CD8-positive, alpha-beta memory T cell (primary cell): Measurements from ENCODE around the gene EFNA5. TPM values are rescaled to one million over a fixed set of nuclear protein-coding genes. Genes with fewer than 3 reads are reported as not detected.
A peak's percentile ranks its signal among the peaks of the same experiment; 100 is the strongest.

ENCODE experiments used
- CTCF ChIA-PET: fragments of 350-600 bp; sonication (Branson Sonifier 250); formaldehyde crosslinking; loops from one replicate; lab custom pipeline; 2021; ENCODE audit warnings: antibody characterized with exemption; lab: Charles Lee
- POLR2A ChIA-PET: fragments of 350-600 bp; sonication (Branson Sonifier 250); formaldehyde crosslinking; loops from one replicate; lab custom pipeline; 2021; ENCODE audit warnings: antibody characterized with exemption; lab: Charles Lee
- DNase-seq, 5 donors: peaks; one replicate each; pipeline versions ENCODE4 v3.0.0 to v3.0.0-alpha.2; 2020 to 2022; ENCODE audit warnings: mixed read lengths in 1 of 5
- H3K27ac ChIP-seq: one replicate; pipeline ENCODE4 v1.7.0; 2013; ENCODE audit warnings: low read depth, mild to moderate bottlenecking, low read length, moderate library complexity
- H3K27me3 ChIP-seq: 2 replicates; pipeline ENCODE4 v1.7.0; 2013; ENCODE audit warnings: low read length, mild to moderate bottlenecking; ENCODE audit not compliant: insufficient read depth, poor library complexity, severe bottlenecking
- H3K36me3 ChIP-seq: 2 replicates; pipeline ENCODE4 v1.7.0; 2013; ENCODE audit warnings: mild to moderate bottlenecking, low read length, moderate library complexity; ENCODE audit not compliant: insufficient read depth
- H3K4me1 ChIP-seq: 2 replicates; pipeline ENCODE4 v1.7.0; 2013; ENCODE audit warnings: mild to moderate bottlenecking, low read length, moderate library complexity; ENCODE audit not compliant: insufficient read depth
- H3K4me3 ChIP-seq: 2 replicates; pipeline ENCODE4 v1.7.0; 2013; ENCODE audit warnings: mild to moderate bottlenecking, low read length
- H3K9me3 ChIP-seq: 2 replicates; pipeline ENCODE4 v1.7.0; 2013; ENCODE audit warnings: mild to moderate bottlenecking, low read length
- H3K27ac Mint-ChIP-seq, 8 donors: one replicate each; pipeline ENCODE4 v1.8.0; 2020 to 2021; ENCODE audit warnings: mixed read lengths in 8 of 8, mild to moderate bottlenecking in 6 of 8, inconsistent platforms in 3 of 8, moderate library complexity in 3 of 8
- H3K27me3 Mint-ChIP-seq, 2 donors: one replicate each; pipeline ENCODE4 v1.8.0; 2020 to 2021; ENCODE audit warnings: mixed read lengths in 2 of 2, mild to moderate bottlenecking in 1 of 2, moderate library complexity in 1 of 2
- H3K36me3 Mint-ChIP-seq, 3 donors: one replicate each; pipeline ENCODE4 v1.8.0; 2020 to 2021; ENCODE audit warnings: mixed read lengths in 3 of 3, inconsistent platforms in 1 of 3, mild to moderate bottlenecking in 1 of 3
- H3K4me1 Mint-ChIP-seq, 3 donors: one replicate each; pipeline ENCODE4 v1.8.0; 2020 to 2021; ENCODE audit warnings: mixed read lengths in 3 of 3, inconsistent platforms in 1 of 3, mild to moderate bottlenecking in 1 of 3
- H3K4me3 Mint-ChIP-seq, 7 donors: one replicate each; pipeline ENCODE4 v1.8.0; 2020 to 2021; ENCODE audit warnings: mixed read lengths in 7 of 7, mild to moderate bottlenecking in 6 of 7, moderate library complexity in 4 of 7, inconsistent platforms in 2 of 7
- H3K9me3 Mint-ChIP-seq, 5 donors: one replicate each; pipeline ENCODE4 v1.8.0; 2020 to 2022; ENCODE audit warnings: mixed read lengths in 5 of 5, mild to moderate bottlenecking in 3 of 5, moderate library complexity in 2 of 5, inconsistent platforms in 1 of 5
- polyA plus RNA-seq: library from polyadenylated mRNA; unstranded; fragments of 300-500 nt; fragmentation: Illumina TruSeq; gene quantifications from one replicate; pipeline ENCODE4 v1.2.3, GENCODE V29; 2021
- total RNA-seq, 2 experiments: library from RNA; stranded (reverse); gene quantifications; one replicate each; pipeline ENCODE4 v1.2.3, GENCODE V29; 2021

EFNA5 gene
- total and polyA plus RNA-seq, 3 experiments from 2014 or later = 0.21 TPM; not detected in 2

DNA sequence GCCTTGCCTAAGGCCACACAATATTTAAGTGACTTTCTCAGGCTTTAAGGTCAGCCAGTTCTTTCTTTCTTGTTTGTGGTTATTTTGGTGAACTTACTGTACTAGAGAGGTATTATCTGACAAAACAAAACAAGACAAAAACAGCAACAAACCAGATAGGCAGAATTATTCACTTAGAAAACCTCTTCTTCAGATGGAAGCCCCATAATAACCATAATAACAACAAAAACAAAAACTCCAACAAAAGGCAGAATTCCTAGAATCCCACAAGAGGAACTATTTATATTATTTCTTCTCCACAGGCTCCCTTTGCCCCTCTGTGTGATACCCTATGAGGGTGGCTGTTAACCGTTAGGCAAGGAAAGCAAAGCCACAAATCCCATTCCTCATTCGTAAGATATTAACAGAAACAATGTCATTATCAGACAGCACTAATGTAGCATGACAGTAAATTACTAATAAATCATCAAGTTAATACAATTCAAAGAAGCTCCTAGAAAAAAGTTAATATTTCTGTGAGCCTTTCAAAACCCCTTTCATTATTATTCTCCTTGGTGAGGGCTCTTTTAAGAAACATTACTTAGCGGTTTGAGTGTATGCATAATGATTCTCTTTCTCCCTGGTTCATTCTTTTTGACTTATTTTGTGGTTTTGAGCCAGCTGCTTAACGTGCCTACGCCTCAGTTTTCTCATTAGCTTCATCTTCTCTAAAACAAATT is 274.9 kb downstream of the EFNA5 start:
- CTCF ChIA-PET = no interaction called here
- Histone ChIP-seq H3K27ac (no peak overlapping the region), H3K27me3 (no peaks in the 10 kb centered on the region), H3K36me3 (no peaks in the 10 kb centered on the region), H3K9me3 (no peaks in the 10 kb centered on the region), H3K4me3 (no peak overlapping the region), H3K4me1 (no peaks in the 10 kb centered on the region)
- no peak for DNase-seq
- Mint-ChIP-seq H3K36me3 (peaks cover 0 to 3% (median 0%) of the 10 kb centered on the region in 3 donors), H3K4me3 (no peak overlapping the region), H3K9me3 (no peaks in the 10 kb centered on the region), H3K27me3 (peaks cover 3 to 4% of the 10 kb centered on the region in 2 donors), H3K4me1 (peaks cover 7 to 14% (median 9%) of the 10 kb centered on the region in 3 donors), H3K27ac (peak overlapping the region in 2 of 8 donors; percentile 10 to 21)
- POLR2A ChIA-PET = no interaction called here

DNA sequence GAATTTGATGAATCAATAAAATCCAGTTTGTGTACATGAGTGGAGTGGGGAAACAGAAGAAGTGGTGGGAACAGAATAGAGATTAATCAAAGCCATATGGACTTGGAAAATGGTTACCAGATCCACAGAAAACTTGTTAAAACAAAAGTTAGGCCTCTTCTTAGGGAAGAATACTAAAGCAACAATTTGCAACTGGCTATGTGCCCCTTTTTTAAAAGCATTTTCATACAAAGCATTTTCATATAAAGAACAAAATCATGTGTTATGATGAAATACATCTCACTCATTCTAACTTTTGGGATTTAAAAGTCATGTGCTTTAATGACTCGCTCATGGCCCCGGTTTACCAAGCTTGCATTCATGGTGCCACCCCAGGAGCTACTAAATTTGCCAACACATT is 276.9 kb downstream of the EFNA5 start:
- Histone ChIP-seq H3K27me3 (no peaks in the 10 kb centered on the region), H3K36me3 (no peaks in the 10 kb centered on the region), H3K4me1 (peaks cover 9% of the 10 kb centered on the region), H3K4me3 (no peak overlapping the region), H3K9me3 (no peaks in the 10 kb centered on the region), H3K27ac (no peak overlapping the region)
- Mint-ChIP-seq H3K27ac (no peak overlapping the region), H3K9me3 (no peaks in the 10 kb centered on the region), H3K27me3 (peaks cover 3 to 4% of the 10 kb centered on the region in 2 donors), H3K36me3 (peaks cover 0 to 3% (median 0%) of the 10 kb centered on the region in 3 donors), H3K4me1 (peaks cover 18 to 25% (median 20%) of the 10 kb centered on the region in 3 donors), H3K4me3 (no peak overlapping the region)
- DNase-seq = no peak
- ChIA-PET CTCF (no interaction called here), POLR2A (no interaction called here)

DNA sequence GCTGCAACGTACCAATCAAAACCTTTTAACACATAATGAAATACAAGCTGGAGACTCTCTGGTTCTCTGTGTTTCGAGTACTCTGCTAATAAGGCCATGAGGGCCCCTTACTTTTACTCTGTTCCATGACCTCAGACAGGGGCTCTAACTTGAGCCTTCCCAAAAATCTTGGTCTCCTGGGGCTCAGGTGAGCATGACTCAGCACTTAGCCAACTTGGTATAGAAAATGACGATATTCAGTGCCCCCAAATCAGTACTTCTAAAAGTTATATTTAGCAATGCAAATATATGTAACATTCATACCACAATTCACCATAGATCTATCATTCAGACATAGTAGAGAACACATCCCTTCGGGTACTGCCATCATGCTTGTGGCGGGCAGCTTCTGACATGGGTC is 278.9 kb downstream of the EFNA5 start:
- Mint-ChIP-seq H3K27me3 (no peaks in the 10 kb centered on the region), H3K9me3 (no peaks in the 10 kb centered on the region), H3K4me3 (no peak overlapping the region), H3K36me3 (no peaks in the 10 kb centered on the region), H3K4me1 (peaks cover 35 to 46% (median 39%) of the 10 kb centered on the region in 3 donors), H3K27ac (no peak overlapping the region)
- no peak for DNase-seq
- no peaks in the 10 kb centered on the region for H3K36me3 ChIP-seq
- no peak overlapping the region for H3K4me3 ChIP-seq
- H3K9me3 ChIP-seq = no peaks in the 10 kb centered on the region
- ChIA-PET POLR2A (no interaction called here), CTCF (interaction anchor here (1.5 to 3.3 kb wide), 2 partner anchors 12 to 180 kb away, joined by 3 to 13 read pairs; no protein-coding TSS in a partner anchor)
- no peaks in the 10 kb centered on the region for H3K27me3 ChIP-seq
- peaks cover 18% of the 10 kb centered on the region for H3K4me1 ChIP-seq
- H3K27ac ChIP-seq = no peak overlapping the region

GRCh38 chr5:107389775-107390148 is 281.0 kb downstream of the EFNA5 start:
- no peaks in the 10 kb centered on the region for H3K9me3 Mint-ChIP-seq
- H3K4me3 Mint-ChIP-seq = no peak overlapping the region
- no peaks in the 10 kb centered on the region for H3K36me3 Mint-ChIP-seq
- no peak overlapping the region for H3K27ac Mint-ChIP-seq
- peaks cover 30 to 33% (median 31%) of the 10 kb centered on the region in 3 donors for H3K4me1 Mint-ChIP-seq
- Histone ChIP-seq H3K27me3 (no peaks in the 10 kb centered on the region), H3K36me3 (no peaks in the 10 kb centered on the region), H3K4me1 (peaks cover 18% of the 10 kb centered on the region), H3K27ac (no peak overlapping the region), H3K4me3 (no peak overlapping the region), H3K9me3 (no peaks in the 10 kb centered on the region)
- DNase-seq = no peak
- CTCF ChIA-PET = interaction anchor here (3.3 kb wide), 1 partner anchor 182 kb away, joined by 13 read pairs; no protein-coding TSS in a partner anchor
- POLR2A ChIA-PET = no interaction called here
- H3K27me3 Mint-ChIP-seq = no peaks in the 10 kb centered on the region

DNA sequence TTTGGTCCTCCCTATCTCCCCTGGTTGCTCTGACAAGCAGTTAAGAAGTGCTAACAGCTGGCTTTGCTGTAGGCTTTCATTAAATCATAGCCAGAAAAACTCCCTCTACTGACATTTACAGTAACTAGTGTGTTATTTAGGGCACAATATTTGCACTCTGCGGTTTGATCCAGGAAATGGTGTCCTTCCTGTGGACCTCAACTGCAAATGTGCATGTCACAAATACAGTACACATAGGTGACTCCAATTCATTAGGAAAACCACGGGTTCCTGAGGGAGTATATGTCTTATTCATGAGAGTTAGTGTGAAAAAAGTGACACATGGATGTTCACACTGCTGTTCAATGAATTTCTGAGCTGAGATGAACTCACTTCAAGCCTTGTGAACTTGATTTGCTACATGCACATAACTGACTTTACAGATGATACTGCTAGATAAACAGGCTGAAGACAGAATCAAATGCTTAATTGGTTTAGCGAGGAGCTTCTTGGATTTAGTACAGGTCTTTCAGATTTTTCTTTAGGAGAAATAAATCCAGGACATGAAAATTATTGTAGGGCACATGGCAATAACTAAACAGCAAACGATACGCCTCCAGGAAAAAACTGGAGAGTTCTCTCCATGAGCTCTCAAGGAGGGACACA is 281.5 kb downstream of the EFNA5 start:
- Histone ChIP-seq H3K27ac (no peak overlapping the region), H3K4me3 (no peak overlapping the region), H3K9me3 (no peaks in the 10 kb centered on the region), H3K36me3 (no peaks in the 10 kb centered on the region), H3K4me1 (peaks cover 18% of the 10 kb centered on the region), H3K27me3 (no peaks in the 10 kb centered on the region)
- H3K27ac Mint-ChIP-seq = peak overlapping the region in 4 of 8 donors; percentile 2 to 63 (median 40)
- H3K4me1 Mint-ChIP-seq = peaks cover 30 to 33% (median 31%) of the 10 kb centered on the region in 3 donors
- peak in 1 of 5 donors; percentile 26 for DNase-seq
- CTCF ChIA-PET = interaction anchor here (3.3 kb wide), 1 partner anchor 182 kb away, joined by 13 read pairs; no protein-coding TSS in a partner anchor
- no peaks in the 10 kb centered on the region for H3K27me3 Mint-ChIP-seq
- H3K9me3 Mint-ChIP-seq = no peaks in the 10 kb centered on the region
- peak overlapping the region in 5 of 7 donors; percentile 2 to 53 (median 36) for H3K4me3 Mint-ChIP-seq
- POLR2A ChIA-PET = no interaction called here
- H3K36me3 Mint-ChIP-seq = no peaks in the 10 kb centered on the region

- H3K4me1 Mint-ChIP-seq = peaks cover 30 to 33% (median 31%) of the 10 kb centered on the region in 3 donors
- POLR2A ChIA-PET = no interaction called here
- no peaks in the 10 kb centered on the region for H3K36me3 Mint-ChIP-seq
- H3K9me3 Mint-ChIP-seq = no peaks in the 10 kb centered on the region
- H3K4me3 Mint-ChIP-seq = peak overlapping the region in 6 of 7 donors; percentile 25 to 68 (median 61)
- H3K27me3 Mint-ChIP-seq = no peaks in the 10 kb centered on the region
- Histone ChIP-seq H3K4me3 (no peak overlapping the region), H3K36me3 (no peaks in the 10 kb centered on the region), H3K9me3 (no peaks in the 10 kb centered on the region), H3K27ac (peak overlapping the region; percentile 19), H3K27me3 (no peaks in the 10 kb centered on the region), H3K4me1 (peaks cover 18% of the 10 kb centered on the region)
- DNase-seq = no peak
- CTCF ChIA-PET = no interaction called here
- peak overlapping the region; percentile 6 to 59 (median 36) for H3K27ac Mint-ChIP-seq
Measured at GRCh38 chr5:107388141-107388861, 282.4 kb downstream of the EFNA5 start.

GRCh38 chr5:107387526-107388140 is 283.1 kb downstream of the EFNA5 start:
- POLR2A ChIA-PET = no interaction called here
- no peak for DNase-seq
- peaks cover 0 to under 1% of the 10 kb centered on the region in 2 donors for H3K27me3 Mint-ChIP-seq
- H3K9me3 ChIP-seq = no peaks in the 10 kb centered on the region
- H3K27ac ChIP-seq = no peak overlapping the region
- H3K9me3 Mint-ChIP-seq = no peaks in the 10 kb centered on the region
- no peaks in the 10 kb centered on the region for H3K36me3 Mint-ChIP-seq
- H3K27ac Mint-ChIP-seq = peak overlapping the region; percentile 6 to 59 (median 43)
- H3K4me1 Mint-ChIP-seq = peaks cover 30 to 33% (median 31%) of the 10 kb centered on the region in 3 donors
- H3K27me3 ChIP-seq = no peaks in the 10 kb centered on the region
- peaks cover 18% of the 10 kb centered on the region for H3K4me1 ChIP-seq
- peak overlapping the region in 6 of 7 donors; percentile 25 to 68 (median 61) for H3K4me3 Mint-ChIP-seq
- CTCF ChIA-PET = no interaction called here
- no peak overlapping the region for H3K4me3 ChIP-seq
- no peaks in the 10 kb centered on the region for H3K36me3 ChIP-seq
